ENCODE results near the gene CATSPERB.

DNA sequence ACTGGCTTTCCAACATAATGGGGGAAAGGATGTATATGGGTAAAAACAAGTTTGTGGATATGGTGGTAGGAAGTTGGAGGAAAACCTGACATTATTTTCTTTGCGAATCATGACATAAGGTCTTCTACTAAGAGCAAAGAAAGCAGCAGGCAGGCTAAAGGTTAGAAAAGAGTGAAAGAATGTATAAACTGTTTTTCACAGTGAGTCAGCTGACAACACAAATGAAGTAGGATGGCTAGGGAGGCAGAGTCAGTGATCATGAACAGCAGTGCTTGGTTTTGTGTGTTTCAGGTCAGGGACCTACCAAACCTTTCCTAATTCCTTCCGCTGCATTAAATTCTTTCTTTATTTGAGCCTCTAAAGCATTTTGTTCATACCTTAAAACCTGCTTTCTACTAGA is 46.3 kb upstream of the CATSPERB start:
- TF ChIP-seq FOXM1 (IDR thresholded peaks at IDR 0.05; ENCODE audit: low read depth) (no peak), FOXM1 (CRISPR knock-in tag; IDR thresholded peaks at IDR 0.05; ENCODE audit: low read depth) (no peak), CTCF (IDR thresholded peaks at IDR 0.05 in 2 of 3, conservative IDR thresholded peaks at IDR 0.05 in 1 of 3; ENCODE audit: insufficient read depth in 2 of 3, low read depth in 1 of 3, low read length in 3 of 3) (no peak)
